NT2/D1 (cell line): Measurements from ENCODE around the gene FXYD1.

Experiments
- SUZ12 ChIP-seq: IDR thresholded peaks from 2 replicates; pipeline ENCODE4 v1.6.1; 2011; ENCODE audit not compliant: insufficient read length, insufficient read depth; ENCODE audit errors: extremely low read depth
- ZNF274 ChIP-seq: IDR thresholded peaks from 2 replicates; pipeline ENCODE4 v1.6.1; 2011; ENCODE audit warnings: mild to moderate bottlenecking, low read depth, low read length

GRCh38 chr19:35118268-35119020 lies 20.2 kb upstream of the FXYD1 start:
- TF ChIP-seq SUZ12 (no peak), ZNF274 (no peak)
